GM19468 (cell line): Measurements from ENCODE around the gene B4GALT5.
"Not testable (repeated sequence)": the region's sequence is repeated elsewhere in the genome, so short reads cannot be mapped to it uniquely, and the experiment has no call there.

Source experiments
- ATAC-seq: cut with Tn5 transposase; IDR thresholded peaks from one replicate; pipeline ENCODE4 v1.9.1; 2021; ENCODE audit warnings: mild to moderate bottlenecking, moderate library complexity, moderate number of reproducible peaks; ENCODE audit not compliant: unreplicated experiment; ENCODE audit errors: extremely low read depth

The B4GALT5 gene

GRCh38 chr20:49615401-49616153, 98.1 kb downstream of the B4GALT5 start:
- no peak for ATAC-seq

DNA sequence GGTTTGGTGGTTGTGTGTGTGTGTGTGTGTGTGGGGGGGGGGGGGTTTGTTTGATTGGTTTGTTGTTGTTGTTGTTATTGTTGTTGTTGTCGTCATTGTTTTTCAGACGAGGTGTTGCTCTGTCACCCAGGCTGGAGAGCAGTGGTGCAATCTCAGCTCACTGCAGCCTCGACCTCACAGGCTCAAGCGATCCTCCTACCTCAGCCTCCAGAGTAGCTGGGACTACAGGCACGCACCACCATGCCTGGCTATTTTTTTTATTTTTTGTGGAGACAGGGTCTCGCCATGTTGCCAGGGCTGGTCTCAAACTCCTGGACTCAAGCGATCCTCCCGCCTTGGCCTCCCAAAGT, 98.7 kb downstream of the B4GALT5 start:
- not testable (repeated sequence) for ATAC-seq

GRCh38 chr20:49614338-49615050, 99.2 kb downstream of the B4GALT5 start:
- ATAC-seq = no peak

- no peak for ATAC-seq
These were observed 101.4 kb downstream of the B4GALT5 start for GRCh38 chr20:49612127-49612738.

DNA sequence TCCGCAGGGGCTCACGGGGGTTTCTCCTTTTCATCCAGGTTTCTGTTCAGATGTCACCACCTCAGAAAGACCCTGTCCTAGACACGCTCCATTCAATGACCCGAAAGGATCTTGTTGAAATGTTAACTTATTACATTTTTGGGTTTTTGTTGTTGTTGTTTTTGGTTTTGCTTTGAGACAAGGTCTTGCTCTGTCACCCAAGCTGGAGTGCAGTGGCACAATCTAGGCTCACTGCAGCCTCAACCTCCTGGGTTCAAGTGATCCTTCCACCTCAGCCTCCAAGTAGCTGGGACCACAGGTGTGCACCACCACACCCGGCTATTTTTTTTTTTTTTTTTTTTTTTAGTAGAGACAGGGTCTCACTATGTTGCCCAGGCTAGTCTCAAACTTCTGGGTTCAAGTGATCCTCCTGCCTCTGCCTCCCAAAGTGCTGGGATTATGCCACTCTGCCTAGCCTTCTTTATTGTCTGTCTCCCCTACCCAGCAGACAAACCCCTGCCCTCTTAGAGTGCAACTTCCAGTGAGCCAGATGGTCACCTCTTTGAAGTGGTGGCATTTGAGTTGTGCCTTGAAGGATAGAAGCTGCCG, 102.0 kb downstream of the B4GALT5 start:
- not testable (repeated sequence) for ATAC-seq

DNA sequence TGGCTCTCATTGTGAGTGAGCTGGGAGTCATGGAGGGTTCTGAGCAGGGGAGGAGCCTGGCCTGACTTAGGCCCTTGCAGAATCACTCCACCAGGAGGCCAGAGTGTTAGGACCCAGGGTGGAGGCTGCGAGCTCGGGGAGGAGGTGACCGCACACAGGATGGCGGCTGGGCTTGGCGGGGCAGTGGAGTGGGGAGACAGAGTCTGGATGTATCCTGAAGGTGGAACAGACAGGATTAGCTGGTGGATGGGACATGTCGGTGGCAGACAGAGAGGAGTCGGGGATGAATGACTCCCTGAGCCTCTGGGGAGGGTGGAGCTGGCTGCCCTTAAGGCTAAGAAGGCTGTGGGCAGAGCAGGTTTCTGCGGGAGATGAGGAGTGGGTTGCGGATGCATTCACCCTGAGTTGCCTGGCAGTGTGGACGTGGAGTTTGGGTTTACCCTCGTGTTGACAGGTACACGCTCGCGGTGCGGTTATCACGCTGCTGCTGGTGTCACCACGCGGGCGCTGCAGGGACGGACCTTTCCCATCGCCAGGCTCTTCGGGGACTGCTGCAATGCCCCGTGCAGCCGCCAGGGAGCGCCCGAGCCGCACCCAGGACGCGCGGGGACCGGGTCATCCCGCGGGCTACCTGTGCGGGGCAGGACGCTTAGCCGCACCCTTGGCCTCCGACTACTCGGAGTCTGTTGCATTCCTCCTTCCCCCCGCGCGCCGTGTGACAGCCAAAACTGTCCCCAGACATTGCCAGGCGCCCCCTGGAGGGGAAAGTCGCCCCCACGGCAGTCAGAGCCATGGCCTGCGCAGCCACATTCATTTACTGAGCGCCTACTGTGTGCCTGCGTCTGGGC, 102.8 kb downstream of the B4GALT5 start:
- ATAC-seq = no peak

DNA sequence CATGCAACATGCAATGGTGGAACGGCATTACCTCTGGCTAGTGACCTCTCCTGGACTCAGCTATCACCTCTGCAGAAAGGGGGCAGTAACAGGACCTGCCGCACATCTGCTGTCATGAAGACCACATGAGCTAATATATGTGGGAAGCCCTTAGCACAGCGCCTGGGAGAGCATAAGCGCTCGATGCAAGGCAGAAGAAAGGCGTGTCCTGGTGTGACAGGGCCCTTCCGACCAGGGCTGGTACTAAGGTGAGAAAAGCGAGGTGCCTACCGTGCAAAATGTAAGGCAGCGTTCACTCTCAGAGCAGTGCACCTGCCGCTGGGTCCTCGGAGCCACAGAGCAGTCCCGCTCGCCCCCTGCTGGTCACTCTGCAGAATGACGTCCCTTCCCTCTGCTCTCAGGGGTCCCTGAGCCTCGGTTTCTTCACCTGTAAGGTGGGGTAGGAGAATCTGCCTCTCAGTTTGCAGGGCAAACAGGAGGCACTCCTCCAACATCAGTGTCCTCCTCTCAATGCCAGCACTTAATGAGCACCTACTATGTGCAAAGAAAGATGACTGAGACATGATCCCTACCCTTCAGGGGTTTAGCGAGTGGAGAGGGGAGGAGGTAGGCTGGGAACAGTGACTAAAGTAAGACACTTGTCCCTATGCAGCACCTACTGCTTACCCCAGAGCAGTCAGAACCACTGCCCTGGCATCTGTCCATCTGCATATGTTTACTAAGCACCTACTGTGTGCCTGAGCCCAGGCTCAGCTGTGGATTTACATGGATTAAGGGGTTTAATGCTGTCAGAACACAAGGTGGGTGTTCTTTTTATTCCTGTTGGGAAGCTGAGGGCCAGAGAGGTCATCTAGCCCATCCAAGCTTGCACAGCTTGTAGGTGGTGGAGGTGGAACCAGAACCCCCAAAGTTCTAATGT, 104.7 kb downstream of the B4GALT5 start:
- ATAC-seq = no peak

DNA sequence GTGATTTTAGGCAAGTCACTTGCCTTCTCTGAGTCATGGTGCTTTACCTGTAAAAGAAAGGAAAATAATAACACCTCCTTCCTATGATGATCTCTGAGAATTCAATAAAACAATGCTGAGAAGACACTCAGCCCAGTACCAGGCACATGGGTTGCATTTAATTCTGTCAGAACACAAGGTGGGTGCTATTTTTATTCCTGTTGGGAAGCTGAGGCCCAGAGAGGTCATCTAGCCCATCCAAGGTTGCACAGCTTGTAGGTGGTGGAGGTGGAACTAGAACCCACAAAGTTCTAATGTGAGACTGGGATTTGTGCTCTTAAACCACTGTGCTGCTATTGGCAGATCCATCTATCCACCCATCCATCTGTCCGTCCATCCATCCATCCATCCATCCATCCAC, 106.1 kb downstream of the B4GALT5 start:
- ATAC-seq = no peak

GRCh38 chr20:49603209-49603627, 110.5 kb downstream of the B4GALT5 start:
- no peak for ATAC-seq

GRCh38 chr20:49602345-49603208, 111.1 kb downstream of the B4GALT5 start:
- no peak for ATAC-seq

DNA sequence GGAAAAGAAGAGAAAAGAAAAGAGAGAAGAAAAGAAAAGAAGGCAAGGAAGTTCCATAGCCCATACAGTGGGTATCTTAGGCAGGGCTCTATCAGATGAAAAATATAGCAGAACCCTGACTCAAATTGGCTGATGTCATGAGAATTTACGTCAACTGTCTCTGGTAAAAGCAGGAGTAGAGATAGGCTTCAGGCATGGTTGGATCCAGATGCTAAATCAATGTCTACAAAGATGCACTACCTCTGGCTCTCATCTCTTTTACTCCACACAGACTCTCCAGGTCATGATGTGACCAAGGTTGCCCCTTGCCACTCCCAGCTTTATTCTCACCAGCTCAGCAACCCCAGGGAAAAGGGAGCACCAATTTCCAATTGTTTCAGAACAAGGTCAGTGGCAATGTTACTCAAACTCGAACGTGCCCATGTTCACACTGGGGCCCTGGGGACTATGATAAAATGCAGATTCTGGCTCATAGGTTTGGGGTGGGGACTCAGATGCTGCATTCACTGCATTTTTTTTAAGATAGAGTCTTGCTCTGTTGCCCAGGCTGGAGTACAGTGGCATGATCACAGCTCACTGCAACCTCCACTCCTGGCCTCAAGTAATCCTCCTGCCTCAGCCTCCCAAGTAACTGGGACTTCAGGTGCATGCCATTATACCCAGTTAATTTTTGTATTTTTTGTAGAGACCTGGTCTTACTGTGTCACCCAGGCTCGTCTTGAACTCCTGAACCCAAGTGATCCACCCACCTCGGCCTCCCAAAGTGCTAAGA, 112.3 kb downstream of the B4GALT5 start:
- ATAC-seq = no peak

- no peak for ATAC-seq
These were observed 113.9 kb downstream of the B4GALT5 start for GRCh38 chr20:49599746-49600113.

- no peak for ATAC-seq
These were observed 115.8 kb downstream of the B4GALT5 start for GRCh38 chr20:49597825-49598395.

DNA sequence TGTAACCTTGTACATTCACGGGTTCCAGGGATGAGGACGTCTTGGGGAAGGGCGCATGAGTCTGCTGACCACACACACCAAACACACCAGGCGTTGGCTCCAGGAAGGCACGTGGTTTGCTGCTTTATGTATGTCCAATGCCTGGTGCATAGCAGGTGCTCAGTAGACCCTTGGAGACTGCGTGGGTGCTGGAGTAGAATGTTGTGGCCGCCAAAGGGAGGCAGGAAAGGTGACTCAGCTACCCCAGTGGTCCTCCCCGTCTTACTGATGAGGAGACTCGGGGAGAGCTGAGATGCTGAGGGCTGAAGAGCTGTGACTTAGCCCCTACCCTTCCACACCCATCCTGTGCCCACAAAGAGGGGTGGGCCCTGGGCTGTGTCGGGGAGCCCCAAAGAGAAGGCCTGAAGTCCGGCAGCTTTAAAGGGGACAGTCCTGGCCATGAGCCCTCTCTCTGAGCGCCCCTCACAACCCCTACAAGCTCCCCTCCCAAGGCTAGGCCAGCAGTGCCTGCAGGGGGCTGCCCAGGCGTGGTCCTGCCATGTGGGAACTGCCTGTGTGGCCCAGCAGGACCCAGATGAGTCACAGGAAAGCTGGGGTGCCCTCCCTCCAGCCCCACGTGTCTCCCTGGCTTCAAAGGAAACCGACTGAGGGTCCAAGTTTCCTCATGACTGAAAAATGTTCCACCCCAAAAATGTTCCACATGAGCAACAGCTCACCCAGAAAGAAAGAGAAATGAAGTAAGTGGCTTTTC, 117.7 kb downstream of the B4GALT5 start:
- ATAC-seq = no peak

- no peak for ATAC-seq
These were observed 118.3 kb downstream of the B4GALT5 start for GRCh38 chr20:49595346-49595745.

GRCh38 chr20:49594931-49595315, 118.8 kb downstream of the B4GALT5 start:
- no peak for ATAC-seq
